H9 (cell line): ENCODE data around the gene DYNLRB1. TPM values are rescaled to one million over a fixed set of nuclear protein-coding genes. Genes with fewer than 3 reads are reported as not detected.
A peak's percentile ranks its signal among the peaks of the same experiment; 100 is the strongest.

Experiments
- DNase-seq: peaks from one replicate; pipeline ENCODE4 v3.0.0-alpha.2; 2017
- H2AFZ ChIP-seq: one replicate; pipeline ENCODE4 v1.6.1; 2013; ENCODE audit warnings: mild to moderate bottlenecking, low read length, control low read depth, moderate library complexity
- H2AK5ac ChIP-seq: 2 replicates; pipeline ENCODE4 v1.6.1; 2013; ENCODE audit warnings: low read length, control low read depth, mixed read lengths; ENCODE audit not compliant: insufficient read length
- H2BK120ac ChIP-seq: one replicate; pipeline ENCODE4 v1.6.1; 2013; ENCODE audit warnings: low read depth, mild to moderate bottlenecking, low read length, control low read depth, inconsistent platforms; ENCODE audit not compliant: poor library complexity, severe bottlenecking
- H2BK12ac ChIP-seq: 2 replicates; pipeline ENCODE4 v1.6.1; 2013; ENCODE audit warnings: low read length, control low read depth, mixed read lengths, low read depth; ENCODE audit not compliant: insufficient read length
- H2BK15ac ChIP-seq: 2 replicates; pipeline ENCODE4 v1.6.1; 2013; ENCODE audit warnings: low read depth, low read length, control low read depth
- H2BK20ac ChIP-seq: one replicate; pipeline ENCODE4 v1.6.1; 2013; ENCODE audit warnings: low read depth, mild to moderate bottlenecking, low read length, control low read depth, inconsistent platforms; ENCODE audit not compliant: poor library complexity, severe bottlenecking
- H2BK5ac ChIP-seq: 2 replicates; pipeline ENCODE4 v1.6.1; 2013; ENCODE audit warnings: low read length, control low read depth, mixed read lengths; ENCODE audit not compliant: insufficient read length
- H3K14ac ChIP-seq: 2 replicates; pipeline ENCODE4 v1.6.1; 2013; ENCODE audit warnings: low read length, control low read depth; ENCODE audit not compliant: insufficient read depth
- H3K18ac ChIP-seq: 2 replicates; pipeline ENCODE4 v1.6.1; 2013; ENCODE audit warnings: low read depth, mild to moderate bottlenecking, mixed read lengths, low read length, control low read depth; ENCODE audit not compliant: insufficient read length
- H3K23ac ChIP-seq: 2 replicates; pipeline ENCODE4 v1.6.1; 2013; ENCODE audit warnings: low read length, control low read depth, mixed read lengths, low read depth; ENCODE audit not compliant: insufficient read length
- H3K23me2 ChIP-seq: 2 replicates; pipeline ENCODE4 v1.6.1; 2013; ENCODE audit warnings: low read depth, mild to moderate bottlenecking, mixed read lengths, low read length, control low read depth; ENCODE audit not compliant: insufficient read length, poor library complexity, severe bottlenecking
- H3K27ac ChIP-seq: 2 replicates; pipeline ENCODE4 v1.5.1; 2013; ENCODE audit warnings: low read length, control low read depth, mixed read lengths, low read depth; ENCODE audit not compliant: insufficient read length
- H3K27me3 ChIP-seq: 2 replicates; pipeline ENCODE4 v1.6.1; 2013; ENCODE audit warnings: low read length, control low read depth, inconsistent platforms; ENCODE audit not compliant: insufficient read depth
- H3K4ac ChIP-seq: 2 replicates; pipeline ENCODE4 v1.6.1; 2013; ENCODE audit warnings: low read depth, mild to moderate bottlenecking, control low read depth, inconsistent platforms, low read length, moderate library complexity
- H3K4me1 ChIP-seq: 2 replicates; pipeline ENCODE4 v1.6.1; 2013; ENCODE audit warnings: low read length, control low read depth, inconsistent platforms; ENCODE audit not compliant: insufficient read depth
- H3K4me2 ChIP-seq: 2 replicates; pipeline ENCODE4 v1.6.1; 2013; ENCODE audit warnings: low read length, control low read depth, mixed read lengths; ENCODE audit not compliant: insufficient read length, insufficient read depth
- H3K56ac ChIP-seq: 2 replicates; pipeline ENCODE4 v1.6.1; 2013; ENCODE audit warnings: low read depth, mild to moderate bottlenecking, mixed read lengths, low read length, control low read depth; ENCODE audit not compliant: insufficient read length
- H3K79me1 ChIP-seq: 2 replicates; pipeline ENCODE4 v1.6.1; 2013; ENCODE audit warnings: low read depth, mild to moderate bottlenecking, moderate library complexity, low read length, control low read depth, inconsistent platforms; ENCODE audit not compliant: insufficient read depth, poor library complexity, severe bottlenecking
- H3K79me2 ChIP-seq: 2 replicates; pipeline ENCODE4 v1.6.1; 2013; ENCODE audit warnings: low read length, control low read depth, inconsistent platforms; ENCODE audit not compliant: insufficient read depth
- H3K9ac ChIP-seq: 2 replicates; pipeline ENCODE4 v1.6.1; 2013; ENCODE audit warnings: low read length, control low read depth, mixed read lengths; ENCODE audit not compliant: insufficient read length; ENCODE audit errors: extremely low read depth
- H3K9me3 ChIP-seq: one replicate; pipeline ENCODE4 v1.6.1; 2013; ENCODE audit warnings: low read depth, low read length, inconsistent platforms; ENCODE audit not compliant: control insufficient read depth
- H3T11ph ChIP-seq: one replicate; pipeline ENCODE4 v1.6.1; 2013; ENCODE audit warnings: mild to moderate bottlenecking, low read length, control low read depth, inconsistent platforms
- H4K20me1 ChIP-seq: one replicate; pipeline ENCODE4 v1.6.1; 2013; ENCODE audit not compliant: control insufficient read depth, insufficient read length, insufficient read depth
- H4K5ac ChIP-seq: 2 replicates; pipeline ENCODE4 v1.6.1; 2013; ENCODE audit warnings: low read depth, mild to moderate bottlenecking, mixed read lengths, low read length, control low read depth; ENCODE audit not compliant: insufficient read length
- H4K8ac ChIP-seq: replicated peaks from 2 replicates; pipeline ENCODE4 v1.6.1; 2013; ENCODE audit warnings: low read length, control low read depth, mixed read lengths, low read depth; ENCODE audit not compliant: insufficient read length
- H4K91ac ChIP-seq: 2 replicates; pipeline ENCODE4 v1.6.1; 2013; ENCODE audit warnings: low read depth, mild to moderate bottlenecking, moderate library complexity, mixed read lengths, low read length, control low read depth; ENCODE audit not compliant: insufficient read length
- H3K27ac Mint-ChIP-seq, 3 experiments: 2 replicates in 2 of 3; 3 replicates in 1 of 3; pipeline ENCODE4 v1.8.0; 2020 to 2021; ENCODE audit warnings: mixed read lengths in 3 of 3, mild to moderate bottlenecking in 1 of 3, moderate library complexity in 1 of 3
- H3K27me3 Mint-ChIP-seq: 2 replicates; pipeline ENCODE4 v1.8.0; 2021; ENCODE audit warnings: low read depth, mild to moderate bottlenecking, moderate library complexity, mixed read lengths
- H3K36me3 Mint-ChIP-seq, 3 experiments: 2 replicates in 2 of 3; 3 replicates in 1 of 3; pipeline ENCODE4 v1.8.0; 2020 to 2021; ENCODE audit warnings: low read depth in 3 of 3, mixed read lengths in 3 of 3; ENCODE audit not compliant: insufficient read depth in 1 of 3
- H3K4me1 Mint-ChIP-seq, 2 experiments: 2 replicates each; pipeline ENCODE4 v1.8.0; 2020; ENCODE audit warnings: mixed read lengths in 2 of 2
- H3K4me3 Mint-ChIP-seq, 2 experiments: 2 replicates in 1 of 2; 3 replicates in 1 of 2; pipeline ENCODE4 v1.8.0; 2020 to 2021; ENCODE audit warnings: mild to moderate bottlenecking in 2 of 2, mixed read lengths in 2 of 2, moderate library complexity in 1 of 2
- H3K9me3 Mint-ChIP-seq, 2 experiments: 2 replicates in 1 of 2; 3 replicates in 1 of 2; pipeline ENCODE4 v1.8.0; 2020; ENCODE audit warnings: mild to moderate bottlenecking in 2 of 2, mixed read lengths in 2 of 2, moderate library complexity in 1 of 2
- whole genome bisulfite sequencing: extraction: QIAGEN DNeasy Blood & Tissue Kit; methylation state at CpG from one replicate; pipeline ENCODE4 v1.1.7; 2013; ENCODE audit warnings: missing lambda C conversion rate, low lambda C conversion rate, mixed read lengths; ENCODE audit not compliant: insufficient read length; ENCODE audit errors: extremely low coverage; 5-methylcytosine and 5-hydroxymethylcytosine counted together
- total RNA-seq: library from RNA; stranded (reverse); gene quantifications from 2 replicates; pipeline ENCODE4 v1.2.1, GENCODE V29; 2021
- TF ChIP-seq, protein P1 (sequence below): fragments of 200-600 bp; sonication (generic); conservative IDR thresholded peaks from 3 replicates; pipeline ENCODE4 v1.8.0; 2021; ENCODE audit warnings: antibody characterized with exemption, mild to moderate bottlenecking

DYNLRB1 gene
- total RNA-seq, 1 experiment from 2014 or later, result 200 TPM

- Histone ChIP-seq H3K4me2 (peak overlapping the region; percentile 64), H3K9ac (peak overlapping the region; percentile 27), H2AK5ac (no peak overlapping the region), H3K18ac (peak overlapping the region; percentile 90), H3K14ac (peak overlapping the region; percentile 79; the same call in 1 of the 2 replicates), H3K4ac (no peak overlapping the region), H3K9me3 (no peaks in the 10 kb centered on the region), H3T11ph (no peak overlapping the region), H4K20me1 (no peaks in the 10 kb centered on the region), H3K56ac (no peak overlapping the region), H2BK5ac (no peak overlapping the region), H3K23me2 (peaks cover 4% of the 10 kb centered on the region), H3K79me1 (no peaks in the 10 kb centered on the region), H2BK120ac (no peak overlapping the region), H3K27me3 (no peaks in the 10 kb centered on the region), H3K4me1 (no peaks in the 10 kb centered on the region), H2BK12ac (no peak overlapping the region), H2BK20ac (no peak overlapping the region), H4K5ac (no peak overlapping the region), H3K23ac (no peak overlapping the region), H3K79me2 (no peaks in the 10 kb centered on the region), H3K27ac (no peak overlapping the region), H2BK15ac (no peak overlapping the region), H4K8ac (no peak overlapping the region), H4K91ac (no peak overlapping the region), H2AFZ (peak overlapping the region; percentile 10)
- Mint-ChIP-seq H3K9me3 (no peaks in the 10 kb centered on the region), H3K4me3 (peak overlapping the region; percentile 66 to 77), H3K36me3 (no peaks in the 10 kb centered on the region), H3K4me1 (peaks cover 7 to 9% of the 10 kb centered on the region in 2 experiments), H3K27me3 (peaks cover 5% of the 10 kb centered on the region), H3K27ac (peak overlapping the region in 2 of 3 experiments; percentile 18 to 85; a peak in 3 of 7 replicates)
- DNase-seq, result no peak
- WGBS, result no CpG with 5 or more reads among the region's 11 CpGs
- TF ChIP-seq, protein P1, sequence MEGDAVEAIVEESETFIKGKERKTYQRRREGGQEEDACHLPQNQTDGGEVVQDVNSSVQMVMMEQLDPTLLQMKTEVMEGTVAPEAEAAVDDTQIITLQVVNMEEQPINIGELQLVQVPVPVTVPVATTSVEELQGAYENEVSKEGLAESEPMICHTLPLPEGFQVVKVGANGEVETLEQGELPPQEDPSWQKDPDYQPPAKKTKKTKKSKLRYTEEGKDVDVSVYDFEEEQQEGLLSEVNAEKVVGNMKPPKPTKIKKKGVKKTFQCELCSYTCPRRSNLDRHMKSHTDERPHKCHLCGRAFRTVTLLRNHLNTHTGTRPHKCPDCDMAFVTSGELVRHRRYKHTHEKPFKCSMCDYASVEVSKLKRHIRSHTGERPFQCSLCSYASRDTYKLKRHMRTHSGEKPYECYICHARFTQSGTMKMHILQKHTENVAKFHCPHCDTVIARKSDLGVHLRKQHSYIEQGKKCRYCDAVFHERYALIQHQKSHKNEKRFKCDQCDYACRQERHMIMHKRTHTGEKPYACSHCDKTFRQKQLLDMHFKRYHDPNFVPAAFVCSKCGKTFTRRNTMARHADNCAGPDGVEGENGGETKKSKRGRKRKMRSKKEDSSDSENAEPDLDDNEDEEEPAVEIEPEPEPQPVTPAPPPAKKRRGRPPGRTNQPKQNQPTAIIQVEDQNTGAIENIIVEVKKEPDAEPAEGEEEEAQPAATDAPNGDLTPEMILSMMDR, result no peak
These were observed 41.7 kb downstream of the DYNLRB1 start for GRCh38 chr20:34557936-34558319.
